HG03139 (cell line): ENCODE data around the gene CBX2.
A peak's percentile ranks its signal among the peaks of the same experiment; 100 is the strongest.

Experiments used
- ATAC-seq: cut with Tn5 transposase; IDR thresholded peaks from one replicate; pipeline ENCODE4 v1.9.1; 2021; ENCODE audit not compliant: unreplicated experiment

CBX2 gene

DNA sequence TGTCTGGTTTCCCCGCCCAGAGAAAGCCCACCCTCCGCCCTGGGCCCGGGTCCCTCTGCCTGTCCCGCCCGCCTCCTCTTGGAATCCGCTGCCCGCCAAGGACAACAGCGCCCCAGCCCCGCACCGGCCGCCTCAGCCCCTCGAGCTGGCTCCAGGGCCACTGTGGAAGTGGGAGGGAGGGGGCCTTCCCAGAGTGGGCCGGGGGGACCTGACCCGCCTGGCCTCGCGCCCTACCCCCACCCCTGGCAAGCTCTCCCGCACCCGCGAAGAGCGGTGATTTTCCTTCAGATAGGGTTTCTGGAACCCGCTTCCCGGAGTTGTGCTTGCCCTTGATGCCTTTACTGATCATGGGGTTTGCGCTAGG, 21.2 kb downstream of the CBX2 start:
- no peak for ATAC-seq

DNA sequence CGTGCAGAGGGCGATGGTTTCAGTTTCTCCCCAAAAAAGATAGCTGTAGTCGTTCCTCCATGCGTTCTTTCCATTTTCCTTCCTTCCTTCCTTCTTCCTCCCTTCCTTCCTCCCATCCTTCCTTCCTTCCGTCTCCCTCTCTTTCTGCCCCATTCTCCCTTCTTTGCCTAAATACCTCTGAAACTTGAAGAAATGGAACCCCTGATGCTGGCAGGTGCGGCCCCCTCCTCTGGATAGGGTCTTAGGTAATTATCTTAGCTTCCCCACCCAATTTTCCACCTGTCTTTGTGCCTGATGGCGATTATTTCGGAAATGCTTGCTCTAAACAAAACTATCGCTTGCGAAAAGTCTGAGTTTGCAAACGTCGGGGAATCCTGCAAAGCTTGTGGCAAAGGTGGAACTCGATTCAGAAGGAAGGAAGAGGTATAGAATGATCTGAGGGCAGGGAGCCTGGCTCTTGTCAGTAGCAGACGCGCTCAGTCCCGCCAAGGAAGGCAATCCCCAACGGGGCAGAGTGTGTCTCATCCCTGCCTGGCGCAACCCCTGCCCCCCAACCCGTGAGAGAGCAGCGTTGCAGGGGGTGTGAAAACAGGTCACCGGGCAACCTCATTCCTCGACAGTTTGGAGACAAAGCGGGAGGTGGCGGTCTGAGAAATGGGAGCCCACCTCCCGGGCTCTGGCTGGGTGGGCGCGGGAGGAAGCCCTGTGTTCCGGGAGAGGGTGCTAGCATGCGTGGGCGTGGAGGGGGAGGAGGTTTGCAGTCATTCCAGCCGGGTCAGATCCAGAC, 21.8 kb downstream of the CBX2 start:
- no peak for ATAC-seq

DNA sequence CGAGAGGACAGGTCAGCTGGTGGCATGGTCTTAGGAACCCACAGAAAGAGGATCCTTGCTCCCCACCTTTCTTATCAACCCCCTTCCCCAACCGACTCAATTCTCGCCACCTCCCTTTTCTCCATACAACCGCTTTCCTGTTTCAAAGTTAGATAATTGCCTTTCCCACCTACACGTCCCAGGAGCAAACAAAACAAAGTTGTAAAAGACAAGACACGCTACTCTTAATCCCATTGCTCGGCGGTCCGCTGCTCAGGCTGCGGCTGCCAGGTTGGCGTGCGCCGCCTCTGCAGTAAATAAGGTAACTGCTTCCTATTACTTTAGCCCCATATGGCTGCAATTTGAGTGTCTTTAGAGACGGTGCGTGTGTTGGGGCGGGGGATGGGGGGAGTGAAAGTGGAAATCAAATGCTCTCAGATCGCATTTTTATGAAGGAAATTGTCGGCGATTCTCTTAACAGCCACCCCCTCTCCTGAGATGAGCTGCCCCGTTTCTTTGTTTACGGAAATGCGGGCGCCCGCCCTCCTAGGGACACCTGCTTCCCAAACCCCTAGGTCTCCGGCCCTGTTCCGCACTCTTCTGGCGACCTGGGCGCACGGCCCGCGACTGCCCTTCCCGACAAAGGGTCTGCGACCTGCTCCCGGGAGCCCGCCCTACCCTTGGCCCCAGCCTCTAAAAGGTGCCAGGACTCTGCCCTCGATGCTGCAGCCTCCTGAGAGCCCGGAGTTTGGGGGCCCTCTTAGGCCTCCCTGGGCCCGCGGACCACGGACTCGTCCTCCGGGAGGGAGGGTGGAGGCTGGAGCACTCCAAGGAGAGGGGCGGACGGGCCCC, 22.6 kb downstream of the CBX2 start:
- no peak for ATAC-seq

DNA sequence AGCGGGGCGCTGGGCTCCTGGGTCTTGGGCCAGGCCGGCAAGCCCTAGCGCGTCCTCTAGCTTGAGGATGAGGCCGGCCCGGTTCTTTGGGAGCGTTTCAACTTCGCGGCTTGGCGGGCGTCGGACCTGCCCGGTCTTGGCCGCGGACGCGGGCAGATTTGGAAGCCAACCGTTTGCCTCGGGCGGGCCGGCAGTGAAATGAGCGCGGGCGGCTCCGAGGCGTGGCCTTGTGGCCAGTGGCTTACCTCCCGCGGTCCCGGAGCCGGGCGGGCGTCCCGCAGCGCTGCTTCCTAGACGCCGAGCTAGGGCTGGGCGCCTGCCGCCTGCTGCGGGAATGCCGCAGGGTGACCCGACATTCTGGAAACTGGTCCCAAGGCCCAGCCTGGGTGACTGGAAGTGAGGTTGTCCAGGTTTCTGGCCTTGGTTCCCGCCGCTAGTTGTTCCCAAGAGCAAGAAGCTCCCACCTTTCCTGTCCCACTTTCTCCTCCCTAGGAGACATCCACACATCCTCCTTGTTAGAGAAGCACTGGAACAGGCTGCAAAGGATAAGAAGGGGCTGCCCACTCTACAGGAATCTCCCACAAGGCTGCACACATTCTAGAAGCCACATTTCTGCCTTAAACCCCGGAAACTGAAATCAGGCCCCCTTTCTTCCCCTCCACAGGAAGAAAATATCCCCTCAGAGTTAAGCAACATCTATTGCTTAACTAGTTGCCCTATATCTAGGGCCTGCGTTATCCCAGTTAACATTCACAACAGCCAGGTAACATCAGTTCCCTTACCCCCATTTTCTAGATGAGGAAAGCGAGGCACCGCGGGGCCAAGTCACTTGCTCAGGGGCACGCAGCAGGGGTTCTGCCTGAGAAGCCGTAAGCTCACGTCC, 23.4 kb downstream of the CBX2 start:
- ATAC-seq, result no peak

DNA sequence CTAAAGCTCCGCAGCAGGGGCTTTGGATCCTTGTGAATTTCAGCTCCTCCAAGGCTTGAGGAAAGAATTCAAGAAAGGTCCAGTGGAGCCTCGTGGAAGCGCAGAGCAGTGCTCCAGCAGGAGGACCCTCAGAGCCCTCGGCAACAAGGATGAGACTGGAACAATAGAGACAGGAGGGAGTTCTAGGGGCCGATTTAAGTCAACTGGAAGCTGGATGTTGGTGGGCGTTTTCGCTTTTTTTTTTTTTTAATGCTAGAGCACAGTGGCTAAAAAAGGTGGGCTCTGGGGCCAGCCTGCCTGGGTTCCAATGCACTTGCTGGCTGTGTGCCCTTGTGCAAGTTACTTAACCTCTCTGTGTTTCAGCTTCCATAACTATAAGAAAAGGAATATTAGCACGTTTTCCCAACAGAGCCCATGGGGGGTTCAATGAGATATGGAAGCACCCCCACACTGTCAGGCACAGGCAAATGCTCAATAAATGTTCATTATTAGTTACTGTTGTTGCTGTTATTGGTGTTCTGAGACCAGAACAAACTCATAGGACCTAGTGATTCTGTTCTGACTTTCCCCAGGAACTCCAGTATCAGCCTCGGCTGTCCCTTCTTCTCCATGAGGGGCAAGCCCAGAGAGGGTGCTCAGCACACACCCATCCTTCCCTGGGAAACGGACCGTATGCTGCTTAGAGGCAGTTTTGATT, 24.2 kb downstream of the CBX2 start:
- no peak for ATAC-seq

DNA sequence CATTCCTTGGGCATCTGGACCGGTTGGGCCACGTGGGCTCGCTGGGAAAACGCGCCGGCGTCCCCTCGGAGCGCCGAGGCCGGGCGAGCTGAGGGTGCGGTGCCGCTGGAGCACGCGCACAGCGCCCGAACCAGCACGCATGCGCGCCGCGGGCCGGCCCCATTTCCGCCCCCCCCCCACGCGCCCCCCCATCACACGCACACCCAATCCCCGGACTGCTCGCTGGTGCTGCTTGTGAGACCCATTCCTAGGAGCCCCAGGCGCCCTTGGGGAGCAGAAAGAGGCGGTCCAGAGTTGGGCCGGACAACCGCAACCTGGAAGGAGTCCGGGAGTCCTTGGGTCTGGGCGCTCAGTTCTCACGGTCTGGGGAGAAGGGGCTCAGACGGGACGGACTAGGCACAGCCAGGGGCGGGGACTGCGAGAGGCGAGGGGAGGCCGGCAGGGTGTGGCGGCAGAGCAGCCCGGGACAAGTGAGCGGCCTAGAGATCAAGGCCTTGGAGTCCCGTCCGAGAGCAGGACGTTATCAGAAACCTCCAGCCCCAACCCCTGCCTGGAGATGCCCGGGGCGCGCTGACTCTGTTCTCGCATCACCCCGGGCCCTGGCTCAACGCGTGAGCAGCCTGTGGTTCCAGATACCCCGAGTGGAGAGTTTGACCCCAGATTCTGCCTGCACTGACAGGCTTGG, 24.9 kb downstream of the CBX2 start:
- ATAC-seq, result no peak

DNA sequence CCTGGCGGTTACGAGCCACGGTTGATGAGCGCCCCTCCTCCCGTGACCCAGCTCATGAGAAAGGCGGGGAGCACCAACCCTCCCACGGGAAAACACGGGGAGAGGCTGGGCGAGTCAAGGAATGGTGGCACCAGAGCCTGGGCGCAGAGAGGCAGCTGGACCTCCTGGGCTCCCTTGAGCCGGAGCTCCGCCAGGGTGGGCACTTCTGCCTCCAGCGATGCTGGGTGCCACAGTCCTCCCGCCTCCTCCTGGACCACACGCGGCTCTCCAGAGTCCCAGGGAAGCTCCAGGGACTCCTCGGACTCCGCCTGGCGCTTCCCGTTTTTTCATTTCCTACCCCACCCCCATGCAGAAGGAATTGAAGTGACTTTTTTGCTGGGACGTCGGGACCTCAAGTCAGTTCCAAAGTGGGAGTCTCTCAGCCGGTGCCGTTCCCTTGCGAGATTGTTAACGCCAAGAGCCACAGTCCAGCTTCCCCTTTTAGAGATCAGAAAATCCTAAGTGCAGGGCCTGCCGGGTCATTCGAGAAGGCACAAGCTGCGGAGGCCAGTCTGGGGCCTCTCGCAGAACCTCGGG, 25.6 kb downstream of the CBX2 start:
- no peak for ATAC-seq

DNA sequence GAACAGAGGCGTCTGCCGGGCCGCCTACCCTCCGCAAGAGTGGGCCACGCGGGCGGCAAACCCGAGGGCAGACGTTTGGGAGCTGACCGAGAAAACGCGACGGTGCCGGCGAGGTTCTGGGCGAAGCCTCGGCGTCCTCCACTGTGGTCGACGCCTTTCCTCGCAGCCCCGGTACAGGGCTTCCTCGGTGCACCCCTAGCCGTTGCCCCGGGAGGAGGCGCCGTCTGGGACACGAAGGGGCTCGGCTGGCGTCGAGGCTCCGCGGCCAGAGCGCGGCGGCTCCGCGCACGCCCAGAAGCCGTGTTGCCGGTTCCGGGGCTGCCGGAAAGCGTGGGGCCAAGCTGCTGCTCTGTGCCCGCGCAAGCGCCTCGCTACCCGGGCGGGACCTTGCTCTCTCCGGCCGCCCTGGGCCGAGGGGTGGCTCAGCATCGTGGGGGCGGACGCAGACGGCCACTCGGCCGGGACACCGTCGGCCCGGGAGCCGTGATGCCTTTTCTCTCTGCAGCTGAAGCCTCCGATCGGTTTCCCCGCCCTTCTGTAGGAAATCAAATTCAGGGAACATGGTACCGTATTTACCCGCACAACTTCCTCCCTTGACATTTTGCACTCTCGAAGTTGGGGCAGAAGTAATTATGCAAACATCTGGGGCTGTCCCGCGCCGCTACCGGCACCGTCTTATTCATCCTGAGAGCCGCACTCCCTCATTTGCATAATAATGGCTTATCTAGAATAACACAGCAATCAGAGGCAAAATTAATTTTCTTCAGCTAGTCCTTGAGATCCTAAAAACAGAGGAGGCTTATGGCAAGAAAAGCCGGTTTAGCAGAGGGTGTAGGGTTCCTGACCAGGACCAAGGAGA, 26.3 kb downstream of the CBX2 start:
- ATAC-seq, result peak; percentile 52

DNA sequence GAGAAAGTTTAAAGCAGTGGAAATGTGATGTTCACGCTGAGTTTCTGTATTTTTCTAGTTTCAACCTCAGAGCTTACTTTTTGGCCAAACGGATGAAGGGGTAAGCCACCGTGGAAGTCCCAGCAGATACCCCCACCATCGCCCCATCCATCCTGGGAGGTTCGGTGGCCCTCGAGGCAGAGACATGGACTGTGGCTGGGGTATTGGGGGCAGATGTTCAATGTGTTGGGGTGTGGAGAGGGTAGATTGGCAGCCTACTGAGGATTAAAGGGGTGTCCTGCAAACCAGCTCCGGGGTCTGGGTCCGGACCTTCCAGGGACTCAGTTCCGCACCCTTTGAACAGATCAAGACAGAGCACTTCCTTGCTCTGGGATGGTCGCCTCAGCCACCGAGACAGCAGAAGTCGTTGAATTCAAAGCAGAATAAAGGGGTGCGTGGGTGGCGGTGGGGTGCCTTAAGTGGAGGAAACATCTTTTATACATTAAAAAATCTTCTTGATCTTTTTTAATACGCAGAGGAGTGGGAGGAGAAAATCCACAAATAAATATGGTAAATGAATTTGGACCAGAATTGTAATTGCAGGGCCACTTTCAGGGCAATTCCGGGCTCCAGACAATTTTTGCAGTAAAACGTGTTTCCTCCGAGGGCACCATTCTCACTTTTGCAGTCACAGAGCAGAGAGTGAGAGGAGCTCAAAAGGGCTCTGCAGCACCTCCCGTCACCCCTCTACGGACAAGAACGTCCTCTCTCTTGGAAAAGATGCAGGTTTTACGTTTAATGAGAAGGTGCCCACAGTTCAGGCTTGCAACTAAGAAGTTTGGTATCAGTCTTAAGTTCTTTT, 27.1 kb downstream of the CBX2 start:
- ATAC-seq, result no peak

DNA sequence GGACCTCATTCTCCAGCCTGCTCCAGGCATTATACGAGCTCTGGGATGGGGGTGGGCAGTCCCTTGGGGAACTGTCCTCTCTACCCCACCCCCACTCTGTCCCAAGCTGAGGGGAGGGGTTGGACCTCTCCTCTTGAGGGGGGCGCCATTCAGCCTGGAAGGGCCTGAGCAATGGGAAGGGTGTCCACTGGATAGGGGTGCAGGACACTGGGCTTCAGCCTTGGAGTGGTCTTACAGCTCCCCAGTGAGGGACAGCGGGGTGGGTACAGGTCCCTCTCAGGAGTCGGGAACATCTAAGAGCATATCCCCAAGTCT, 28.5 kb downstream of the CBX2 start:
- no peak for ATAC-seq

DNA sequence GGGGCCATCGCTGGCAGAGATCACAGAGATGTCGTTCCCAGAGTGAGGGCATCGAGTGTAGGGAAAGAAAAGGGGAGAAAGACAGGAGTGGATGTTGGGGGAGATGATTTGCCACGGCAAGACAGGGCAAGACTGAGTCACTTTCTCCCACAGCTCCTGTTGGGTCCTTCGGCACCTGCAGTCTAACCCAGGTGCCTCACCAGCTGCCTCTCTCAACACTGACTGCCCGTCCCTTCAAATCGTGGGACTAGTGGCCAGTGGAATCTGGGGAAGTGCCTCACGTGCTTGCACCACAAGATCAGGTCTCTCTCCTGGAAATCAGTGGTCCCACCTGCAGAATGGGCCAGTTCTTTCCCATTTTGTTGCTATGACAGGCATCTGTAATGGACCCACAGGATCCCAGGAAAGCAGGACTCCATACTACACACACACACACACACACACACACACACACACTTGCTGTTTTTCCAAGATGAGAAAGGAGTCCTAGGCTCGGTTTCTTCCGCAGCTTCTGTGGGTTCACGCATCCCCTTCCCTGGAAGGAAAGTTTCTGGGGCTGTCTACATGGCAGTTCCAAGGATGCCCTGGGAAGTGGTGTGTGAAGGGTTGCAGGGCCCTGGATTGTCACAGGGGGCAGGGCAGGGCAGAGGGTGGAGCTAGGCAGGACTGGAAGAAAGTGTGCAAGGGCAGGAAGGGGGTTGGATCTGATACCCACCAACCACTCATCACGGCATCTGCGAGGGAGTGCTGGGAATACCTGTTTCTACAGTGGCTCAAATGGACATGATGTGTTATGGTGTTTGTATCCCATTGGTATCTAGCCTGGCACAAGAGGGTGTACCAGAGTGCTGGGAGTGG, 29.1 kb downstream of the CBX2 start:
- no peak for ATAC-seq

DNA sequence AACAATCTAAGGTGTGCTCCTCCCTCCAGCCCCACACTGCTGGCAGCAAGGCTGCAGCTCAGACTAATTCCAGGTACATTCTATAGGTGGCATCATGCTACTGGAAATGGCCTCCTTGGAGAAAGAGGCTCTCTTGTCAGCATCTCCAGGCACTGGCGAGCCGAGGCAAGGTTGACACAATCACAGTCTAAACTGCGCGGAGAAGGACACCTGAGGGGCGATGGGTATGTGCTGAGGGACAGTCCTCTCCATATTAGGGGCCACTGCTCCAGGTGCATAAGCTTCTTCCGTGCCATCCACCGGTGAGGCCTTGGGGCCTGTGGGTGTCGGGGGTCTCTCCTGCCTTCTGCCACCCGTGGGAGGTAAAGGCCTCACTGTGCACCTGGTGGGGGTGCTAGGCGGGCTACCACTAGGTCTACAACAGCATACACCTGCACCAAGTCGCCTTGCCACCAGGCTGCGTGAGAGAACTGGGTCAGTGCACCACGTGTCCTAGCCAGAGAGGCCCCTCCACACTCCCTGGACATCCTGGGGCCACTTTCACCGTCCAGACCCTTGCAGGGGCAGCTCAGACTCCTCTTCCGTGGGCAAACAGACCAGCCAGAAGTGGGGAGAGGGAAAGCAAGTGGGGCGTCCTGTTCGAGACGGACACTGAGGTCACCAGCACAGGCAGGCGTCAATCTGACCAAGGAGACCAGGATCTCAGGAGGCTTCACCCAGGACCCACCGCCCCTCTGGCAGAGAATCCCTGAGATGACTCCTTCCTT, 31.0 kb downstream of the CBX2 start:
- ATAC-seq, result no peak

DNA sequence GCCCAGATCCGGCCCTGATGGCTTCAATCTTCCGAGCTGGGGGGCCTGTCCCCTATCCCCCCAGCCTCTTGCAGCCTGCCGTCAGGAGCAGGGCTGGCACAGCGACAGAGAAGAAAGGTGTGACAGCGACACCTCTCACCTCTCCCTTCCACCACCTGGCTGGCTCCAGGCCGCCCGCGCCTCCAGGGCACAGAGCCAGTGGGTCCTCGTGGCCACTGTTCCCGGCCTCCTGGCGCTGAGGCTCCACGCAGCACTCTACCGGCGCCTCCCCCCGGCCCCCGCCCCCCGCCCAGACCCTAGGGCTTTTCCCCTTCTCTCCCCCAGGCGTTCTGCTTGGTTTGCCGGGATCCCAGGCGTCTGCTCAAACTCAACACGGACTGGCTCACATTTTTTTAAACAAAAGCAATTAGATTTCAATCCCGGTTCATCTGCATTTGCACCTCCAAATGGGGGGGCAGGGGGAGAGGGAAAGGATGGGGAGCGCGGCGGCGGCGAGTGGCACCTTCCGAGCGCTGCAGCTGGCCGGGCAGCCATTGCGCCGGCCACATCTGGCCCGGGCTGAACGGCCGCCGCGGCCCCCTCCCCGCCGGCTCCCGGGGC, 31.7 kb downstream of the CBX2 start:
- ATAC-seq, result no peak

DNA sequence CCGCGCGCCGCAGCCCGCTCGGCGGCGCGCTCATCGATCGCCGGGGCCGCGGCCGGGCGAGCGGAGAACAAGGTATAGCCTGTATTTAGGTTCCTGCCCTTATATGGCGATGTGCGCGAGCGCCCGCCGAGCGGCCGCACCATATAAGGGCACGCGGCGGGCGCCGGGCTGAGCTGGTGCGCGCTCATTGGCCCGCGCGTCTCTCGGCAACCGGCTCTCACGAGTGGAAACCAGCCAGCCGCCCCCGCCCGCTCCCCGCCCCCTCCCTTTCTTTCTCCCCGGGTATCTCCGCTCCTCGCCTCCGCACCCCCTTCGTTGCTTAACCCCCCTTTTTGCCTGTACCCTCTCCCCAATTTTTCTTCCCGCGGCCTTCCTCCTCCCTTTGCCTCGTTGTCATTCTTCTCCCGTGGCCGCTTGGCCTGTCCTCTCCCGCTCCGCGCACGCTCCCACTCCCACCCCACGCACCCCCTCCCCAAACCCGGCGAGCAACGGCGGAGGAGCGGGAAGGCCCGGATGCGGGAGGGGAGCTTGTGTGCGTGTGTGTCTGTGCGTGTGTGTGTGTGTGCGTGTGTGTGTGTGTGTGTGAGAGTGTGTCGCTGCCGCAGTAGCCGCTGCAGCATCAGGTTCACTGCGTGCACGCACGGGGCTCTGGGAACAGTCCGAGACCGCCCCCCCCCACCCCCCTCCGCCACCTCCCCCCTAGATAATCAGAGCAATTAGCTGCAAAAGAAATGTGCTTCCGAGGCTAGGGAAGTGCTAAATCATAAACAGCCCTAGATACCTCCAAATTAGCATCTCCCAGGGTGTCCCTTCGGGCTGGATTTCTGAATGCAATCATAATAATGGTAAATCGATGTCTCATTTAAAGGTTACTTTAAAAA, 32.4 kb downstream of the CBX2 start:
- ATAC-seq, result peak; percentile 58
